Measurements from ENCODE around the gene CACNG6. TPM values are rescaled to one million over a fixed set of nuclear protein-coding genes. Genes with fewer than 3 reads are reported as not detected.

The CACNG6 gene
- total and polyA plus RNA-seq, 4 donors = 2.4 to 8.6 (median 3.8) TPM

GRCh38 chr19:54010474-54010873 is 19.0 kb downstream of the CACNG6 start:
- Histone ChIP-seq H3K4me1 (ENCODE audit: control insufficient read depth in 5 of 5, insufficient read depth in 5 of 5, low read length in 5 of 5) (no peaks in the 10 kb centered on the region), H3K9ac (ENCODE audit: insufficient read depth in 1 of 2, low read length in 2 of 2) (no peak overlapping the region), H3K9me3 (ENCODE audit: control insufficient read depth in 4 of 4, insufficient read depth in 3 of 4, low read length in 3 of 4) (peaks cover 0 to 4% (median 0%) of the 10 kb centered on the region in 4 donors), H3K4me3 (no peak overlapping the region), H3K36me3 (ENCODE audit: control insufficient read depth in 4 of 4, insufficient read depth in 4 of 4, low read length in 4 of 4) (no peaks in the 10 kb centered on the region), H3K27ac (ENCODE audit: low read depth in 1 of 2, low read length in 1 of 2) (no peak overlapping the region), H3K27me3 (ENCODE audit: control insufficient read depth in 3 of 3, insufficient read depth in 3 of 3, low read length in 2 of 3) (peaks cover 2 to 18% (median 2%) of the 10 kb centered on the region in 3 donors)
- TF ChIP-seq CTCF (IDR thresholded peaks at IDR 0.05; ENCODE audit: control extremely low read depth, extremely low read depth) = no peak
- no peak for DNase-seq
- WGBS, 2 donors = 85 to 94% methylated on average over 6 of the region's 6 CpGs
- ATAC-seq (ENCODE audit: insufficient read depth, low FRiP score) = no peak

- Histone ChIP-seq H3K4me3 (no peak overlapping the region), H3K9me3 (ENCODE audit: control insufficient read depth in 4 of 4, insufficient read depth in 3 of 4, low read length in 3 of 4) (peaks cover 0 to 4% (median 0%) of the 10 kb centered on the region in 4 donors), H3K27me3 (ENCODE audit: control insufficient read depth in 3 of 3, insufficient read depth in 3 of 3, low read length in 2 of 3) (peaks cover 2 to 18% (median 2%) of the 10 kb centered on the region in 3 donors), H3K4me1 (ENCODE audit: control insufficient read depth in 5 of 5, insufficient read depth in 5 of 5, low read length in 5 of 5) (no peaks in the 10 kb centered on the region), H3K27ac (ENCODE audit: low read depth in 1 of 2, low read length in 1 of 2) (no peak overlapping the region), H3K9ac (ENCODE audit: insufficient read depth in 1 of 2, low read length in 2 of 2) (no peak overlapping the region), H3K36me3 (ENCODE audit: control insufficient read depth in 4 of 4, insufficient read depth in 4 of 4, low read length in 4 of 4) (no peaks in the 10 kb centered on the region)
- ATAC-seq (ENCODE audit: insufficient read depth, low FRiP score) (no peak), DNase-seq (no peak)
- no peak for TF ChIP-seq CTCF (IDR thresholded peaks at IDR 0.05; ENCODE audit: control extremely low read depth, extremely low read depth)
- WGBS, 2 donors = 34 to 39% methylated on average over 34 to 36 of the region's 36 CpGs
Measured at GRCh38 chr19:54011507-54012211, 20.2 kb downstream of the CACNG6 start.

GRCh38 chr19:54013866-54014265 is 22.4 kb downstream of the CACNG6 start:
- H3K4me3 ChIP-seq = no peak overlapping the region
- no peaks in the 10 kb centered on the region for H3K36me3 ChIP-seq (ENCODE audit: control insufficient read depth in 4 of 4, insufficient read depth in 4 of 4, low read length in 4 of 4)
- WGBS, 2 donors = 78 to 82% methylated on average over 8 of the region's 8 CpGs
- no peak for TF ChIP-seq CTCF (IDR thresholded peaks at IDR 0.05; ENCODE audit: control extremely low read depth, extremely low read depth)
- ATAC-seq (ENCODE audit: insufficient read depth, low FRiP score) (no peak), DNase-seq (no peak)
- H3K27me3 ChIP-seq (ENCODE audit: control insufficient read depth in 3 of 3, insufficient read depth in 3 of 3, low read length in 2 of 3) = peaks cover 0 to 18% (median 2%) of the 10 kb centered on the region in 3 donors
- H3K27ac ChIP-seq (ENCODE audit: low read depth in 1 of 2, low read length in 1 of 2) = no peak overlapping the region
- H3K9me3 ChIP-seq (ENCODE audit: control insufficient read depth in 4 of 4, insufficient read depth in 3 of 4, low read length in 3 of 4) = peaks cover 0 to 6% (median 0%) of the 10 kb centered on the region in 4 donors
- H3K4me1 ChIP-seq (ENCODE audit: control insufficient read depth in 5 of 5, insufficient read depth in 5 of 5, low read length in 5 of 5) = no peaks in the 10 kb centered on the region
- no peak overlapping the region for H3K9ac ChIP-seq (ENCODE audit: insufficient read depth in 1 of 2, low read length in 2 of 2)

Measured in lung (tissue), 12 donors.